IPS-20b (cell line): Measurements from ENCODE around the gene CCDC170.

ENCODE experiments used
- H3K27ac ChIP-seq: one replicate; pipeline ENCODE4 v1.5.1; 2013; ENCODE audit warnings: low read length
- H3K27me3 ChIP-seq: 2 replicates; pipeline ENCODE4 v1.6.1; 2013; ENCODE audit warnings: mild to moderate bottlenecking, low read length, inconsistent platforms; ENCODE audit not compliant: insufficient read depth
- H3K36me3 ChIP-seq: 2 replicates; pipeline ENCODE4 v1.6.1; 2013; ENCODE audit warnings: low read depth, mild to moderate bottlenecking, inconsistent platforms, low read length, moderate library complexity; ENCODE audit not compliant: insufficient read depth
- H3K4me1 ChIP-seq: 2 replicates; pipeline ENCODE4 v1.6.1; 2013; ENCODE audit warnings: mild to moderate bottlenecking, control low read depth, inconsistent platforms, low read length, moderate library complexity; ENCODE audit not compliant: insufficient read depth
- H3K4me3 ChIP-seq: 2 replicates; pipeline ENCODE4 v1.5.1; 2013; ENCODE audit warnings: mild to moderate bottlenecking, low read length, inconsistent platforms
- H3K9ac ChIP-seq: 2 replicates; pipeline ENCODE4 v1.6.1; 2013; ENCODE audit warnings: low read depth, mild to moderate bottlenecking, inconsistent platforms, low read length, moderate library complexity
- H3K9me3 ChIP-seq: 2 replicates; pipeline ENCODE4 v1.6.1; 2013; ENCODE audit warnings: mild to moderate bottlenecking, low read depth, low read length, inconsistent platforms; ENCODE audit not compliant: insufficient read depth

Gene CCDC170

GRCh38 chr6:151664390-151664789 is 170.6 kb downstream of the CCDC170 start:
- Histone ChIP-seq H3K27ac (no peak overlapping the region), H3K9me3 (no peaks in the 10 kb centered on the region), H3K4me3 (no peak overlapping the region), H3K27me3 (no peaks in the 10 kb centered on the region), H3K4me1 (no peaks in the 10 kb centered on the region), H3K9ac (no peak overlapping the region), H3K36me3 (no peaks in the 10 kb centered on the region)

GRCh38 chr6:151665329-151665728 is 171.5 kb downstream of the CCDC170 start:
- H3K4me3 ChIP-seq: no peak overlapping the region
- H3K27ac ChIP-seq: no peak overlapping the region
- H3K4me1 ChIP-seq: no peaks in the 10 kb centered on the region
- H3K36me3 ChIP-seq: no peaks in the 10 kb centered on the region
- no peaks in the 10 kb centered on the region for H3K27me3 ChIP-seq
- H3K9me3 ChIP-seq: no peaks in the 10 kb centered on the region
- no peak overlapping the region for H3K9ac ChIP-seq

- H3K9me3 ChIP-seq: no peaks in the 10 kb centered on the region
- no peak overlapping the region for H3K27ac ChIP-seq
- no peak overlapping the region for H3K4me3 ChIP-seq
- no peaks in the 10 kb centered on the region for H3K27me3 ChIP-seq
- no peaks in the 10 kb centered on the region for H3K36me3 ChIP-seq
- H3K9ac ChIP-seq: no peak overlapping the region
- no peaks in the 10 kb centered on the region for H3K4me1 ChIP-seq
Measured at GRCh38 chr6:151666526-151666925, 172.7 kb downstream of the CCDC170 start.

- H3K9ac ChIP-seq: no peak overlapping the region
- no peaks in the 10 kb centered on the region for H3K4me1 ChIP-seq
- no peaks in the 10 kb centered on the region for H3K36me3 ChIP-seq
- H3K9me3 ChIP-seq: no peaks in the 10 kb centered on the region
- no peak overlapping the region for H3K27ac ChIP-seq
- no peaks in the 10 kb centered on the region for H3K27me3 ChIP-seq
- H3K4me3 ChIP-seq: no peak overlapping the region
Measured at GRCh38 chr6:151669208-151669560, 175.4 kb downstream of the CCDC170 start.

GRCh38 chr6:151670116-151670515 is 176.3 kb downstream of the CCDC170 start:
- H3K27me3 ChIP-seq: no peaks in the 10 kb centered on the region
- no peak overlapping the region for H3K4me3 ChIP-seq
- H3K36me3 ChIP-seq: no peaks in the 10 kb centered on the region
- no peak overlapping the region for H3K27ac ChIP-seq
- H3K4me1 ChIP-seq: no peaks in the 10 kb centered on the region
- H3K9me3 ChIP-seq: no peaks in the 10 kb centered on the region
- H3K9ac ChIP-seq: no peak overlapping the region
